Measurements from ENCODE around the gene SP100.
"Not testable (repeated sequence)": the region's sequence is repeated elsewhere in the genome, so short reads cannot be mapped to it uniquely, and the experiment has no call there.

Gene SP100

GRCh38 chr2:230419181-230419580 lies 3.2 kb downstream of the SP100 start:
- DNase-seq (ENCODE audit: low read depth): no peak

GRCh38 chr2:230422149-230422548 lies 6.1 kb downstream of the SP100 start:
- no peak for DNase-seq (ENCODE audit: low read depth)

GRCh38 chr2:230423851-230424458 lies 8.0 kb downstream of the SP100 start:
- no peak for DNase-seq (ENCODE audit: low read depth)

- no peak for DNase-seq (ENCODE audit: low read depth)
These were observed 9.4 kb downstream of the SP100 start for GRCh38 chr2:230425377-230425776.

GRCh38 chr2:230429513-230429912 lies 13.5 kb downstream of the SP100 start:
- DNase-seq (ENCODE audit: low read depth): no peak

- no peak for DNase-seq (ENCODE audit: low read depth)
These were observed 15.2 kb downstream of the SP100 start for GRCh38 chr2:230430957-230431910.

GRCh38 chr2:230434677-230435324 lies 18.8 kb downstream of the SP100 start:
- no peak for DNase-seq (ENCODE audit: low read depth)

GRCh38 chr2:230435431-230435830 lies 19.4 kb downstream of the SP100 start:
- DNase-seq (ENCODE audit: low read depth): no peak

GRCh38 chr2:230439121-230439520 lies 23.1 kb downstream of the SP100 start:
- not testable (repeated sequence) for DNase-seq (ENCODE audit: low read depth)

GRCh38 chr2:230439590-230439989 lies 23.6 kb downstream of the SP100 start:
- no peak for DNase-seq (ENCODE audit: low read depth)

- DNase-seq (ENCODE audit: low read depth): peak; percentile 18
These were observed 25.4 kb downstream of the SP100 start for GRCh38 chr2:230441227-230441897.

- no peak for DNase-seq (ENCODE audit: low read depth)
These were observed 27.5 kb downstream of the SP100 start for GRCh38 chr2:230443541-230443940.

- no peak for DNase-seq (ENCODE audit: low read depth)
These were observed 28.8 kb downstream of the SP100 start for GRCh38 chr2:230444832-230445231.

GRCh38 chr2:230447036-230447435 lies 31.0 kb downstream of the SP100 start:
- DNase-seq (ENCODE audit: low read depth): no peak

GRCh38 chr2:230447455-230448451 lies 31.8 kb downstream of the SP100 start:
- no peak for DNase-seq (ENCODE audit: low read depth)

- no peak for DNase-seq (ENCODE audit: low read depth)
These were observed 34.0 kb downstream of the SP100 start for GRCh38 chr2:230449901-230450467.

GRCh38 chr2:230453006-230453405 lies 37.0 kb downstream of the SP100 start:
- no peak for DNase-seq (ENCODE audit: low read depth)

GRCh38 chr2:230455005-230455684 lies 39.1 kb downstream of the SP100 start:
- DNase-seq (ENCODE audit: low read depth): no peak

- DNase-seq (ENCODE audit: low read depth): no peak
These were observed 41.2 kb downstream of the SP100 start for GRCh38 chr2:230457073-230457768.
